Memory B cell (primary cell): ENCODE measurements around the gene RPP38.
A peak's percentile ranks its signal among the peaks of the same experiment; 100 is the strongest.

Experiments
- ATAC-seq: fragments of 150-1000 bp; cut with Tn5 transposase; 2 replicates; pipeline ENCODE4 v1.10.0; 2021; ENCODE audit warnings: low read depth, mild to moderate bottlenecking, moderate library complexity
- DNase-seq, 2 donors: peaks; one replicate each; pipeline ENCODE4 v3.0.0; 2022; ENCODE audit warnings: low spot score in 2 of 2
- H3K27ac Mint-ChIP-seq: one replicate; pipeline ENCODE4 v1.8.0; 2022; ENCODE audit warnings: mild to moderate bottlenecking, moderate library complexity, mixed read lengths
- H3K27me3 Mint-ChIP-seq: one replicate; pipeline ENCODE4 v1.8.0; 2022; ENCODE audit warnings: mixed read lengths
- H3K36me3 Mint-ChIP-seq: one replicate; pipeline ENCODE4 v1.8.0; 2022; ENCODE audit warnings: mild to moderate bottlenecking, mixed read lengths
- H3K4me1 Mint-ChIP-seq: one replicate; pipeline ENCODE4 v1.8.0; 2022; ENCODE audit warnings: mixed read lengths
- H3K4me3 Mint-ChIP-seq: one replicate; pipeline ENCODE4 v1.8.0; 2022; ENCODE audit warnings: mild to moderate bottlenecking, moderate library complexity, mixed read lengths
- H3K9me3 Mint-ChIP-seq: one replicate; pipeline ENCODE4 v1.8.0; 2022; ENCODE audit warnings: mixed read lengths

RPP38 gene

GRCh38 chr10:15097011-15097812 lies at the start of gene RPP38:
Gene RPP38, plus strand, starts transcription at chr10:15097355. Its CDS starts 5,960 bp downstream, at chr10:15103315.
- ATAC-seq (peak; percentile 73), DNase-seq (peak; percentile 94 to 97)
- peak within 1 kb of the TSS; percentile 100 for H3K27ac Mint-ChIP-seq
- no peaks in the 10 kb centered on the region for H3K36me3 Mint-ChIP-seq
- H3K27me3 Mint-ChIP-seq: no peaks in the 10 kb centered on the region
- peaks cover 25% of the 10 kb centered on the region for H3K4me1 Mint-ChIP-seq
- H3K9me3 Mint-ChIP-seq: no peaks in the 10 kb centered on the region
- peak within 1 kb of the TSS; percentile 92 for H3K4me3 Mint-ChIP-seq

- Mint-ChIP-seq H3K36me3 (no peaks in the 10 kb centered on the region), H3K27me3 (no peaks in the 10 kb centered on the region), H3K27ac (no peak overlapping the region), H3K4me3 (no peak overlapping the region), H3K4me1 (no peaks in the 10 kb centered on the region), H3K9me3 (no peaks in the 10 kb centered on the region)
- DNase-seq (no peak), ATAC-seq (no peak)
Measured at GRCh38 chr10:15049533-15049932, 47.6 kb upstream of the RPP38 start.

- Mint-ChIP-seq H3K9me3 (no peaks in the 10 kb centered on the region), H3K36me3 (no peaks in the 10 kb centered on the region), H3K27me3 (no peaks in the 10 kb centered on the region), H3K4me1 (no peaks in the 10 kb centered on the region), H3K4me3 (no peak overlapping the region), H3K27ac (no peak overlapping the region)
- no peak for DNase-seq
- ATAC-seq: no peak
Measured at GRCh38 chr10:15052121-15052520, 45.0 kb upstream of the RPP38 start.

GRCh38 chr10:15053061-15053460 lies 44.1 kb upstream of the RPP38 start:
- Mint-ChIP-seq H3K36me3 (no peaks in the 10 kb centered on the region), H3K27me3 (peaks cover 3% of the 10 kb centered on the region), H3K27ac (no peak overlapping the region), H3K4me1 (no peaks in the 10 kb centered on the region), H3K9me3 (no peaks in the 10 kb centered on the region), H3K4me3 (no peak overlapping the region)
- no peak for ATAC-seq
- DNase-seq: no peak

GRCh38 chr10:15058689-15059088 lies 38.5 kb upstream of the RPP38 start:
- no peak for ATAC-seq
- H3K27ac Mint-ChIP-seq: no peak overlapping the region

GRCh38 chr10:15059914-15060313 lies 37.2 kb upstream of the RPP38 start:
- H3K36me3 Mint-ChIP-seq: peaks cover 9% of the 10 kb centered on the region
- H3K4me3 Mint-ChIP-seq: no peak overlapping the region
- no peak for DNase-seq
- no peak for ATAC-seq
- peaks cover 11% of the 10 kb centered on the region for H3K9me3 Mint-ChIP-seq
- no peaks in the 10 kb centered on the region for H3K4me1 Mint-ChIP-seq
- peaks cover 13% of the 10 kb centered on the region for H3K27me3 Mint-ChIP-seq
- no peak overlapping the region for H3K27ac Mint-ChIP-seq

More at GRCh38 chr10:15058689-15059088, 38.5 kb upstream of the RPP38 start:
- H3K27me3 Mint-ChIP-seq: peaks cover 9% of the 10 kb centered on the region
- H3K4me1 Mint-ChIP-seq: no peaks in the 10 kb centered on the region
- no peak for DNase-seq
- no peak overlapping the region for H3K4me3 Mint-ChIP-seq
- H3K9me3 Mint-ChIP-seq: peaks cover 11% of the 10 kb centered on the region
- H3K36me3 Mint-ChIP-seq: peaks cover 9% of the 10 kb centered on the region

- no peak for DNase-seq
- Mint-ChIP-seq H3K4me1 (no peaks in the 10 kb centered on the region), H3K9me3 (peaks cover 13% of the 10 kb centered on the region), H3K27me3 (peaks cover 17% of the 10 kb centered on the region), H3K36me3 (peaks cover 12% of the 10 kb centered on the region), H3K27ac (no peak overlapping the region), H3K4me3 (no peak overlapping the region)
- ATAC-seq: no peak
Measured at GRCh38 chr10:15060638-15061037, 36.5 kb upstream of the RPP38 start.

- Mint-ChIP-seq H3K27me3 (peaks cover 13% of the 10 kb centered on the region), H3K36me3 (peaks cover 2% of the 10 kb centered on the region), H3K4me3 (no peak overlapping the region)
Measured at GRCh38 chr10:15067154-15067553, 30.0 kb upstream of the RPP38 start.

GRCh38 chr10:15068802-15069201 lies 28.4 kb upstream of the RPP38 start:
- ATAC-seq (no peak), DNase-seq (no peak)
- Mint-ChIP-seq H3K9me3 (peaks cover 9% of the 10 kb centered on the region), H3K36me3 (peaks cover 4% of the 10 kb centered on the region), H3K27me3 (peaks cover 16% of the 10 kb centered on the region), H3K27ac (no peak overlapping the region), H3K4me3 (no peak overlapping the region), H3K4me1 (no peaks in the 10 kb centered on the region)

More at GRCh38 chr10:15067154-15067553, 30.0 kb upstream of the RPP38 start:
- Mint-ChIP-seq H3K27ac (no peak overlapping the region), H3K9me3 (peaks cover 9% of the 10 kb centered on the region), H3K4me1 (no peaks in the 10 kb centered on the region)
- ATAC-seq (no peak), DNase-seq (no peak)

GRCh38 chr10:15069230-15069629 lies 27.9 kb upstream of the RPP38 start:
- Mint-ChIP-seq H3K36me3 (peaks cover 4% of the 10 kb centered on the region), H3K27me3 (peaks cover 17% of the 10 kb centered on the region), H3K4me1 (peaks cover 2% of the 10 kb centered on the region), H3K27ac (no peak overlapping the region), H3K9me3 (peaks cover 9% of the 10 kb centered on the region), H3K4me3 (no peak overlapping the region)
- ATAC-seq: no peak
- DNase-seq: no peak

GRCh38 chr10:15072358-15072757 lies 24.8 kb upstream of the RPP38 start:
- Mint-ChIP-seq H3K9me3 (peaks cover 6% of the 10 kb centered on the region), H3K36me3 (peaks cover 2% of the 10 kb centered on the region), H3K27ac (no peak overlapping the region), H3K27me3 (peaks cover 12% of the 10 kb centered on the region), H3K4me3 (no peak overlapping the region), H3K4me1 (peaks cover 2% of the 10 kb centered on the region)
- no peak for ATAC-seq
- DNase-seq: no peak

GRCh38 chr10:15075421-15075820 lies 21.7 kb upstream of the RPP38 start:
- Mint-ChIP-seq H3K4me3 (no peak overlapping the region), H3K27me3 (peaks cover 7% of the 10 kb centered on the region), H3K27ac (no peak overlapping the region), H3K36me3 (peaks cover 2% of the 10 kb centered on the region), H3K9me3 (no peaks in the 10 kb centered on the region), H3K4me1 (peaks cover 2% of the 10 kb centered on the region)
- ATAC-seq (no peak), DNase-seq (no peak)

- Mint-ChIP-seq H3K4me1 (peaks cover 3% of the 10 kb centered on the region), H3K4me3 (no peak overlapping the region), H3K27me3 (no peaks in the 10 kb centered on the region), H3K9me3 (no peaks in the 10 kb centered on the region), H3K36me3 (no peaks in the 10 kb centered on the region), H3K27ac (no peak overlapping the region)
- DNase-seq (no peak), ATAC-seq (no peak)
Measured at GRCh38 chr10:15083674-15084501, 13.3 kb upstream of the RPP38 start.

- DNase-seq (no peak), ATAC-seq (no peak)
- H3K9me3 Mint-ChIP-seq: no peaks in the 10 kb centered on the region
- H3K4me3 Mint-ChIP-seq: peak overlapping the region; percentile 37
- H3K27me3 Mint-ChIP-seq: no peaks in the 10 kb centered on the region
- no peak overlapping the region for H3K27ac Mint-ChIP-seq
- no peaks in the 10 kb centered on the region for H3K36me3 Mint-ChIP-seq
- H3K4me1 Mint-ChIP-seq: peaks cover 3% of the 10 kb centered on the region
Measured at GRCh38 chr10:15084502-15084922, 12.6 kb upstream of the RPP38 start.
